SK-N-SH treated with all-trans-retinoic acid at 6 μM for 48 hours (cell line): ENCODE results near the gene CYP2W1.

Source experiments
- ATAC-seq: fragments of 200-7000 bp; cut with Tn5 transposase; 3 replicates; pipeline ENCODE4 v1.9.1; 2020; ENCODE audit warnings: mild to moderate bottlenecking, moderate library complexity
- ARNTL ChIP-seq: fragments of 450-650 bp; formaldehyde crosslinking; IDR thresholded peaks from 2 replicates; pipeline ENCODE4 v1.5.0; 2020; ENCODE audit warnings: low read depth, mild to moderate bottlenecking, moderate library complexity, borderline replicate concordance
- CREB5 ChIP-seq: fragments of 250-450 bp; sonication (Bioruptor Pico); IDR thresholded peaks from 2 replicates; pipeline ENCODE4 v1.5.1; 2020; ENCODE audit warnings: low read depth, mild to moderate bottlenecking, moderate library complexity
- CSDC2 ChIP-seq: fragments of 250-450 bp; sonication (Bioruptor Pico); IDR thresholded peaks from 2 replicates; pipeline ENCODE4 v1.5.0; 2020; ENCODE audit warnings: mild to moderate bottlenecking, moderate library complexity
- CSRNP3 ChIP-seq: fragments of 250-450 bp; sonication (Bioruptor Pico); IDR thresholded peaks from 2 replicates; pipeline ENCODE4 v1.5.1; 2021; ENCODE audit warnings: mild to moderate bottlenecking, moderate library complexity
- ESRRG ChIP-seq: fragments of 250-450 bp; sonication (Bioruptor Pico); IDR thresholded peaks from 2 replicates; pipeline ENCODE4 v1.6.1; 2021; ENCODE audit warnings: mild to moderate bottlenecking
- GLIS3 ChIP-seq: fragments of 250-450 bp; sonication (Bioruptor Pico); IDR thresholded peaks from 2 replicates; pipeline ENCODE4 v1.5.0; 2020; ENCODE audit warnings: mild to moderate bottlenecking, moderate library complexity
- ISL1 ChIP-seq: fragments of 250-450 bp; sonication (Bioruptor Pico); IDR thresholded peaks from 2 replicates; pipeline ENCODE4 v2.1.2; 2022; ENCODE audit warnings: mild to moderate bottlenecking, moderate library complexity
- PATZ1 ChIP-seq: fragments of 250-450 bp; sonication (Bioruptor Pico); IDR thresholded peaks from 2 replicates; pipeline ENCODE4 v1.8.0; 2020; ENCODE audit warnings: mild to moderate bottlenecking, moderate library complexity, borderline replicate concordance
- POU6F1 ChIP-seq: fragments of 250-450 bp; sonication (Bioruptor Pico); IDR thresholded peaks from 2 replicates; pipeline ENCODE4 v1.8.0; 2021; ENCODE audit warnings: low read depth, mild to moderate bottlenecking, moderate library complexity, borderline replicate concordance
- SNAI2 ChIP-seq: fragments of 250-450 bp; sonication (Bioruptor Pico); IDR thresholded peaks from 2 replicates; pipeline ENCODE4 v1.5.0; 2020; ENCODE audit warnings: mild to moderate bottlenecking, moderate library complexity
- TCF4 ChIP-seq: fragments of 250-450 bp; sonication (Bioruptor Pico); IDR thresholded peaks from 2 replicates; pipeline ENCODE4 v1.8.0; 2021; ENCODE audit warnings: mild to moderate bottlenecking, moderate library complexity, borderline replicate concordance
- TOX ChIP-seq: fragments of 250-450 bp; sonication (Bioruptor Pico); IDR thresholded peaks from 2 replicates; pipeline ENCODE4 v1.8.0; 2021; ENCODE audit warnings: mild to moderate bottlenecking, moderate library complexity, borderline replicate concordance
- TSHZ2 ChIP-seq: fragments of 250-450 bp; sonication (Bioruptor Pico); IDR thresholded peaks from 2 replicates; pipeline ENCODE4 v1.5.0; 2020; ENCODE audit warnings: mild to moderate bottlenecking, moderate library complexity
- ZC3H10 ChIP-seq: fragments of 250-450 bp; sonication (Bioruptor Pico); IDR thresholded peaks from 2 replicates; pipeline ENCODE4 v1.5.1; 2021; ENCODE audit warnings: mild to moderate bottlenecking, moderate library complexity
- ZFP3 ChIP-seq: fragments of 250-450 bp; sonication (Bioruptor Pico); IDR thresholded peaks from 2 replicates; pipeline ENCODE4 v1.5.0; 2020; ENCODE audit warnings: mild to moderate bottlenecking, moderate library complexity
- ZNF565 ChIP-seq: fragments of 450-650 bp; formaldehyde crosslinking; conservative IDR thresholded peaks from 2 replicates; pipeline ENCODE4 v1.5.0; 2020; ENCODE audit warnings: low read depth, mild to moderate bottlenecking, moderate library complexity
- ZNF70 ChIP-seq: fragments of 450-650 bp; formaldehyde crosslinking; IDR thresholded peaks from 2 replicates; pipeline ENCODE4 v1.5.0; 2020; ENCODE audit warnings: mild to moderate bottlenecking, moderate library complexity
- ZNF8 ChIP-seq: fragments of 450-650 bp; formaldehyde crosslinking; IDR thresholded peaks from 2 replicates; pipeline ENCODE4 v1.5.0; 2020; ENCODE audit warnings: mild to moderate bottlenecking, moderate library complexity

Gene CYP2W1

GRCh38 chr7:985915-986741 is 3.1 kb downstream of the CYP2W1 start:
- no peak for TF ChIP-seq GLIS3 (CRISPR knock-in tag)
- no peak for TF ChIP-seq ZNF565 (CRISPR knock-in tag)

GRCh38 chr7:986766-987751 is 4.1 kb downstream of the CYP2W1 start:
- ATAC-seq = peak; percentile 1
- TF ChIP-seq ZC3H10 (CRISPR knock-in tag) (no peak), TCF4 (CRISPR knock-in tag) (no peak), CREB5 (no peak), ZNF565 (CRISPR knock-in tag) (no peak), TSHZ2 (CRISPR knock-in tag) (no peak), SNAI2 (no peak), POU6F1 (CRISPR knock-in tag) (no peak), ZNF8 (no peak), TOX (CRISPR knock-in tag) (no peak), PATZ1 (CRISPR knock-in tag) (no peak), ARNTL (CRISPR knock-in tag) (no peak), ZNF70 (no peak), GLIS3 (CRISPR knock-in tag) (no peak)
- TF ChIP-seq, all 23 proteins: peak for 0

More at GRCh38 chr7:985915-986741, 3.1 kb downstream of the CYP2W1 start:
- ATAC-seq = peak; percentile 67

- ATAC-seq = no peak
- TF ChIP-seq CSDC2 (CRISPR knock-in tag) (no peak), GLIS3 (CRISPR knock-in tag) (no peak), ZNF8 (no peak), ZNF70 (no peak), TOX (CRISPR knock-in tag) (no peak), ESRRG (CRISPR knock-in tag) (no peak), ZNF565 (CRISPR knock-in tag) (no peak), ZFP3 (CRISPR knock-in tag) (no peak), TCF4 (CRISPR knock-in tag) (no peak), CREB5 (no peak), CSRNP3 (CRISPR knock-in tag) (no peak), ISL1 (CRISPR knock-in tag) (no peak), PATZ1 (CRISPR knock-in tag) (no peak), SNAI2 (no peak)
Measured at GRCh38 chr7:987909-988308, 4.9 kb downstream of the CYP2W1 start.
